Activated CD8-positive, alpha-beta memory T cell treated with anti-CD3 and anti-CD28 coated beads, Interleukin-2, amount 50 U/mL, for 1 hour (primary cell): ENCODE results near the gene TBC1D8B.
"Not testable (repeated sequence)": the region's sequence is repeated elsewhere in the genome, so short reads cannot be mapped to it uniquely, and the experiment has no call there.

Experiments used
- DNase-seq: peaks from one replicate; pipeline ENCODE4 v3.0.0-alpha.2; 2020; ENCODE audit errors: extremely low read depth

Gene TBC1D8B

DNA sequence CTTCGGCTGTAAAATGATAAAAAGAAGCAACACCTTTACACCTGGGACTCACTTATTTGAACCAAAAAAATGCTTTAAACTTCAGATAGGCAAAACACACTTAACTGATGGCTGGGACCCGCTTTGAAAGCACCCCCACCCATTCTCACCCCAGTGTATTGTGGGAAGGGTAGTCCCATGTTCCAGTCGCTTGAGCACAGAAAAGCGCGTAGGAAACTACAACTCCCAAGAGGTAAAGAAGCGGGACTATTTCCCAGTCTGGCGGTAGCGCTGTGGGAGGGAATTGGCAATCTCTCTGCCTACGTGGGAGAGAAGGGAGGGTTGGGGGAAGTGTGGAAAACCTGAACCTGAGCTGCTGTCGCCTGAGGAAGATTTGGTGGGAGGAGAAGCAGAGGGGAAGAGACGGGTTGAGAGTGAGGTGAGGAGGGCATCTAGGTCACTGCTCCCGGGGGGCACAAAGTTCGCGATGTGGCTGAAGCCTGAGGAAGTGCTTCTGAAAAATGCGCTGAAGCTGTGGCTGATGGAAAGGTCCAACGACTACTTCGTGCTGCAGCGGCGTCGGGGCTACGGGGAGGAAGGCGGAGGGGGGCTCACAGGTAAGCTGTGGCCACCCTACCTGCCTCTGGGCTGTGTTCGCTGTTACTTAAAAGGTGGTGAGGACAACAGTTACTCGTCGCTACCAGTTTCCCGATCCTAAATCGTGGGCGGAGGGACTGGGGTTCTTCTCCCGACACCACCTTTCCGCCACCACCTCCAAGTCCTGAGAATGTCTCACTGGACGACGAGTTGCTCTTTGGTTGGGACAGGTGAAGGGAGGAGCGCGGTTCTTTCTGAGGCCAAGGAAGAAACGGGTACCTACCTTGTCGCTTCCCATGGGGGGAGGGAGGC is at the start of gene TBC1D8B:
TBC1D8B (plus strand) TSS at position 286 of the 888 bp plus-strand sequence; CDS start at position 467, 181 bp downstream.
- no peak for DNase-seq

DNA sequence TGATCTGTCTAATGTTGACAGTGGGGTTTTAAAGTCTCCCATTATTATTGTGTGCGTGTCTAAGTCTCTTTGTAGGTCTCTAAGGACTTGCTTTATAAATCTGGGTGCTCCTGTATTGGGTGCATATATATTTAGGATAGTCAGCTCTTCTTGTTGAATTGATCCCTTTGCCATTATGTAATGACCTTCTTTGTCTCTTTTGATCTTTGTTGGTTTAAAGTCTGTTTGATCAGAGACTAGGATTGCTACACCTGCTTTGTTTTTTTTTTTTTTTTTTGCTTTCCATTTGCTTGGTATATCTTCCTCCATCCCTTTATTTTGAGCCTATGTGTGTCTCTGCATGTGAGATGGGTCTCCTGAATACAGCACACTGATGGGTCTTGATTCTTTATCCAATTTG is 33.2 kb upstream of the TBC1D8B start:
- DNase-seq = not testable (repeated sequence)

DNA sequence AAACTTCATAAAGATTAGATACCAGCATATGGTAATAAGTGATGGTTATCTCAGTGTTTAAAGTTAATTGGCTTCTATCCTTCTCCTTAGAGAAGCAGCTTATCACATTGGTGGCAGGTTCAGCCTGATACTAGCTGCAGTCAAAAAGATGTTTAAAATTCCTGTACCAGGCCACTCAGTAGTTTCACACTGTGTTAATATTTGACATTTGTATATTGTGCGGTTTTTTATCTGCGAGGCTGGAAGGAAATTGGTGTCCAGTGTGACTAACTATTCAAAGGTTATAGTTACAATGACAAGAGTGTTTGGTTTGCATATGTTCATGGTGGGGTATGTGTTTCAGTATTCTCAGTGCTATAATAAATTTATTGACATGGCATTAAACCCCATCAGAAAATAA is 27.5 kb upstream of the TBC1D8B start:
- DNase-seq = no peak

DNA sequence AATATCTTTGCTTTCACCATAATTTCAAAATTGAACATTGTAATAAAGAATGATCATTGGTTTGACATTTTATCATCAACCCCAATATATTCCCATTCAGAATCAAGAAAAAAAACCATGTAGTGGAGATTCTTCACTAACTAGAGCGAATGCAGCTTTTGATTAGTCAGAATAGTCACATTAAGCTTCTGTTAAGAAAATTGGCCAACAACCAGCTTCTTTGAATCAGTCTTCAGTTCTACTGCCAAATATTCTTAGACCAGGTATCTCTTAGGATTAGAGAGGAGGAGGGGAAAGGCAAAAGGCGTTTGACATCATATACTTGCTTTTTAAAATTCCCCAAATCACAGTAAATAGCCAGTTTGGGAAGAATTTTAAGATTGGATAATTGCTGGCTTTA is 22.2 kb upstream of the TBC1D8B start:
- no peak for DNase-seq

DNA sequence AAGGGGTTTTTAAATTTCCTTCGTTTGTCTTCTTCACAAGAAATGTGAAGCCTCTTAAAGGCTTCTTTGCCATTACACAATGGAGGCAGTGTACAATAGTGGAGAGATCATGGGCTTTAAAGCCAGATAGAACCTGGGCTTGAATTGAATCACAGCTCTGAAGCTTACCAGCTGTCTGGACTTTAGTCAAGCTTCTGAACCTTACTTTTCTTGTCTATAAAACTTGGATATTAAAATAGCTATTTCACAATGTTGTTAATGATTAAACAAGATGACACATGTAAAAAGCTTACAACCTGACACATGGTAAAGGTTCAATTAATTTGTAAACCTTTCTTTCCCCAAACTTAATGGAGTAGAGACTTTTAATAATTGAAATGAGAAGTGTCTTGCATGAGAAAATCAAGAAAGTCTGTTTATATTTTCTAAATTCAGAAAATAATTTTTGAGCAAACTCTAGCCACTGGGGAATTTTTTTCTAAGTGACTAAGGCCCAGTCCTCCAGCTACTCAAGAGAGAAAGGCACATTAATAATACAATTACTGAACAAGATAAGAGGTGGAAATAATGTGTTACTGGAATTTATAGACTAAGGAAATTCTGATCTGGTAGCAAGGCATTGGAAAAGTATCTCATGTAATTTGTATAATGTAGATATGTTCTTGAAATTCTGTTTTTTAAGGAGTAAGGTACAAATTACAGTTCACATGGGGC is 21.7 kb upstream of the TBC1D8B start:
- DNase-seq = no peak

DNA sequence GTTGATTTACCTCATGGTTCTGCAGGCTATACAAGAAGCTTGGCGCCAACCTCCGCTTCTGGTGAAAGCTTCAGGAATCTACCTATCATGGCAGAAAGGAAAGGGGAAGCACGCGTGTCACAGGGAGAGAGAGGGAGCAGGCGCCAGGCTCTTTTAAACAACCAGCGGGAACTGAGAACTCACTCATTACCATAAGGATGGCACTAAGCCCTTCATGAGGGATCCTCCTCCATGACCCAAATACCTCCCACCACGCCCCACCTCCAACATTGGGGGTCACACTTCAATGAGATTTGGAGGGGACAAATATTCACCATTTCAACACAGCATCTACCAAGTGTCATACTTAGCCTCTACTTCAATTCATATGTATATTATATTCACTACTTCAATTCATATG is 18.8 kb upstream of the TBC1D8B start:
- no peak for DNase-seq

DNA sequence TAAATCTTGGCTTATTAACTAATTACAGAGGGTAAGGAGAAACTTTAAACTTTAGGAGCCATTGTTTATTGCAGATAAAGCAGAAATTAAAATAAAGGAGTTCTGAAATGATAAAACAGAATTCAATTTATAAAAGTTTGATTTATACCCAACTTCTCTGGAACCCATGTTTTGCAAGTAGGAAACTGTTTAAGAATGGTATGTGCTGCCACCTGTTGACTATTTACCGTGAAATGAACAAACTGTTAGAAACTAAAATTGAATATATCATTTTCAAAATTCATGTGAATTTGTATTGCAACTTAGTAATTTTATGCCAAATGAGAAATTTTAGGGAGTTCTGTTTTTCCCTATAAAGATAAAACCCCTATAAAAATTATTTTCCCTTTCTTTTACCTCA is 11.0 kb upstream of the TBC1D8B start:
- no peak for DNase-seq

DNA sequence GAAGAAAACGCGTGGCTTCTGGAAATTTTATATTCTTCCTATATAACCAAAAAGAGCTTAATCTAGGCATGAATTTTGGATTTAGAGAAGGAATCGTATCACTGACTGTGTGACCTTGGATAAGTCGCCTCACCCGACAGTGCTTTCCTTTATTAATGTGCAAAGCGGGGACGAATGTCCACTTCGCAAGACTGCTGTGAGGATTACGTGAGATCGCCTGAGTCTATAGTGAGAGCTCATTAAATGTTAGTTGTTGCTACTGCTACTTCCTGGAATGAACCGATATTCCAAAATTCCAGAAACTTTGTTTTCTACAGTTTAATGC is 448 bp upstream of the TBC1D8B start:
- DNase-seq = no peak

DNA sequence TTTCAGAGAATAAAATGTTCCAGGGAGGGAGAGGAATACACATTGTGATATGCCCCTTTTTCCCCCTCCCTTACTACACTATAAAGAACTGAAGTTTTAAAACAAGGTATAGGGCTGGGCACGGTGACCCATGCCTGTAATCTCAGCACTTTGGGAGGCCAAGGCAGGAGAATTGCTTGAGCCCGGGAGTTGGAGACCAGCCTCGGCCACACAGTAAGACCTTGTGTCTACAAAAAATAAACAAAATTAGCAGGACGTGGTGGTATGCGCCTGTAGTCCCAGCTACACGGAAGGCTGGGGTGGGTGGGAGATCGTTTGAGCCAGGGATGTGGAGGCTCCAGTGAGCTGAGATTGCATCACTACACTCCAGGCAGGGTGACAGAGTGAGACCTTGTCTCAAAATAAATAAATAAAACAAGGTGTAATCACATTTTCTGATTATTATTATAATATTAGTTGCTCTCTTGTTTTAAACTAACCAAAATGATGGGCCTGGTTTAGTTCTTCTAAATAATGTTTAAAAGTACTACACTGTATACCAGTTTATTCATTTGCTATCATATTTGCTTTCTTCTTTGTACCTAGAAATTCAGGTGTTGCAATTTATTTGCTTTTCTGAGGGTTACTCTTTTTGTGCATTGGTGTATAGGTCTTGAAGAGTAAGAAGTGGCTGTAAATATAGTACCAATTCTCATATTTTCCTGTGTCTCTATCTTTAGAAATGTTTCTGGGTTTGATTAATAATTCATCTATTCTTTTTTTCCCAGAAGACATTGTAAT is 8.8 kb downstream of the TBC1D8B start:
- DNase-seq = no peak

DNA sequence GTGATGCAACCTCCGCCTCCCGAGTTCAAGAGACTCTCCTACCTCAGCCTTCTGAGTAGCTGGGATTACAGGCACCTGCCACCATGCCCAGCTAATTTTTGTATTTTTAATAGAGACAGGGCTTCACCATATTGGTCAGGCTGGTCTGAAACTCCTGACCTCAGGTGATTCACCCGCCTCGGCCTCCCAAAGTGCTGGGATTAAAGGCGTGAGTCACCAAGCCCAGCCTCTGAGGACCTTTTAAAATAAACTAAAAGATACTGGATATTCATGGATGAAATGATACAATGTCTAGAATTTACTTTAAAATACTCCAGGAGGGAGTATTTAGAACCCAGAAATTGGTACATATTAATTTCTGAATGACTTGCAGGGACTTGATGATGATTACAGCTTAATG is 10.5 kb downstream of the TBC1D8B start:
- DNase-seq = not testable (repeated sequence)

DNA sequence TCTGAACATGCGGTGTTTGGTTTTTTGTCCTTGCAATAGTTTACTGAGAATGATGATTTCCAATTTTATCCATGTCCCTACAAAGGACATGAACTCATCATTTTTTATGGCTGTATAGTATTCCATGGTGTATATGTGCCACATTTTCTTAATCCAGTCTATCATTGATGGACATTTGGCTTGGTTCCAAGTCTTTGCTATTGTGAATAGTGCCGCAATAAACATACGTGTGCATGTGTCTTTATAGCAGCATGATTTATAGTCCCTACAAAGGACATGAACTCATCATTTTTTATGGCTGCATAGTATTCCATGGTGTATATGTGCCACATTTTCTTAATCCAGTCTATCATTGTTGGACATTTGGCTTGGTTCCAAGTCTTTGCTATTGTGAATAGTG is 11.6 kb downstream of the TBC1D8B start:
- not testable (repeated sequence) for DNase-seq

DNA sequence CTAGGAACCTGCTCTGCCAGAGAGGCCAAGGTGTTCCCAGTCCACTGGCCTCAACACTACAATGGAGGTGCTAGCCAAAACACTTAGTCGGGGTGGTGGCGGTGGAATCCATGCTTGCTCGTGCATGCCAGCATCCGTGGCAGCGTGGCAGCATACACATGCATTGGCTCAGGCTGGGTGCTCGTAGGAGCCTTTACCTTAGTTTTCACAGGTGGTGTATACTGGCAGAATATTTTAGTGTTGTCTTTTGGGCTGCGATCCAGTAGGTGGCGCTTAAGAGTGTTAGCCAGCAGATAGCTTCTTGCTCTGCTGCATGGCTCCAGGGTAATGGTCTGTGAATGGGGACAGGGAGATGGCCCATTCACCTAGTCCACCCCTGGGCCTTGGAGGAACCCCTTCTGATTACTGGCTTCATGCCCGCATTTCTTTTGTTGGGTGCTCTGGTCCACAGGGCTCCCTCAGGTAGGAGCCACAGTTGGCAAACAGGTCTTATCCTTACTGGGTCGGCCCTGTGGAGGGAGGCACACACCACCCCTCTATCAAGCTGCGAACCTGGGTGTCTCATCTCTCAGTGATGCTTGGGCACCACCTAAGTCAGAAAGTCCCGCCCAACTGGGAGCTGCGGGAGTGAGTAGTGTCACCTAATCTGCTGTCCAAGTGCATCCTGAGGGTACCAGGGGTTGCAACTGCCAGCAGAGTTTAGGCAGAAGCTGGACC is 60.7 kb downstream of the TBC1D8B start:
- no peak for DNase-seq

DNA sequence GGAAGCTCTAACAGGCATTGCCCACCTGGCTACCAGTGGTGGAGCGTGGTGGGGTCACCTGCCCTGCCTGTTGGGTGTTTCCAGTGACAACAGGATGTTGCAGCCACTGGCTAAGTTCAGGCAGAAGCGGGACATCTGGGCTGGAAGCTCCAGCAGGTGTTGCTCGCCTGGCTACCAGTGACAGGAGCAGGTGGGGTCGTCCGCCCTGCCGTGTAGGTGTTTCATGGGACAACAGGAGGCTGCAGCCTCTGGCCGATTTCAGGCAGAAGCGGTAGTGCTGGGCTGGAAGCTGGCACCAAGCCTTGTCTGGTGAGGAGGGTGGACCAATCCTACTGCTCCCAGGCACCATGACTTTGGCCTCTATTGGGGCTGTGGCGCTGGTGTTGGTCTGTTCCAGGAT is 61.2 kb downstream of the TBC1D8B start:
- no peak for DNase-seq

DNA sequence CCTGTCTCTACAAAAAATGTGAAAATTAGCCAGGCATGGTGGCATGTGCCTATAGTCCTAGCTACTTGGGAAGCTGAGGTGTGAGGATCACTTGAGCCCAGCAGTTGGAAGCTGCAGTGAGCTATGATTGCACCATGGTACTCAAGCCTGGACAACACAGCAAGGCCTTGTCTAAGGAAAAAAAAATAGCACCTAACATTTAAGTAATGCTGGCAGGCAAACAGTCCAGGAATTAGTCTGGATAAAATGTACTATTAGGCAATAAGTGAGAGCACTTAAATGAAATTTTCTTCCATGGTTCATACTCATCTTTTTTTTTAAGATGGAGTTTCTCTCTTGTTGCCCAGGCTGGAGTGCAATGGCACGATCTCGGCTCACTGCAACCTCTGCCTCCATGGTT is 70.3 kb downstream of the TBC1D8B start:
- DNase-seq = not testable (repeated sequence)

DNA sequence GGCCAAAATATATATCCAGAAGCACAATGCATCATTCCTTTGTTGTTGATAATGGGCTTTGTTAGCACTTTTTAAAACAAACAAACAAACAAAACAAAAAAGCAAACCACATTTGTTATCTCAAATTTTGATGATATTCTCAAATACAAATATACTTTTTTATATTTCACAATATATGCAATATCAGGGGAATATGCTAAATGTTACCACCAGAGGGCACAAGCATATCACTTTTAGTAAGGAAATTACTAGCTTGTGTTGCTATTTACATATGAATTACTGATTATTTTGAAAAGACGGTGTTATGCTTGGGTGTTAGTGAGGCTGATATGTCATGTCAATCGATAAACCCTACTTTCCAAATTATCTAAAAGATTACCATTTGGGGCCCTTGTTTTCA is 71.6 kb downstream of the TBC1D8B start:
- DNase-seq = no peak

DNA sequence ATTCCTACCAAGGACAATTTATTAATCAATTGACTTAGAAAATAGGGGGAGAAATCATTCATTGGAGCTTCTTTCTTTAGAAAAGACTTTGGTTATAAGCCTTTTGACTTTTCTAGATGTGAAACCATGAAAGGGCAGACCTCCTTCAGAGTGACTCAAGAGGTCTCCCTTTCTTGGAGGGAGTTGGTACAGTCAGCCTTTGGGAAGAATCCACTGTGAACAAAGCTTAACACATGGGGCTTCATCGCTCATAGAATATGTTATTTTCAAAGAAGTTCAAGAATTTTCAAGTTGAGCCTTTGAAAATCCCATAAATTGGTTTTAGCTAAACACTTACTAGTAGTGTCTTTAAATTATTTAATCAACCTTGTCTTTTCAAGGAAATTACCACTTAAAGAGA is 72.7 kb downstream of the TBC1D8B start:
- no peak for DNase-seq

DNA sequence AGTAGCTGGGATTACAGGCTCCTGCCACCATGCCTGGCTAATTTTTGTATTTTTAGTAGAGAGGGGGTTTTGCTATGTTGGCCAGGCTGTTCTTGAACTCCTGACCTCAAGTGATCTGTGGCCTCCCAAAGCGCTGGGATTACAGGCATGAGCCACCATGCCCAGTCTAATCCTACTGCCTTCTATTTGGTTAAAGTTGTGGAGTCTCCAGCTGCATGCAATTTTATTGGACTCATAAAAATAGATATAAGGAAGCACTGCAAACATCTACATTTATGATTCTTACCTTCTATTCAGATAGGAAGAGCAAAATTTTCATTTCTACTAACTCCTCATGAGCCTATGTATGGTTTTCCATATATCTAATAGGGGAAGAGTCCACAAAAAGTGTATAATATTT is 87.0 kb downstream of the TBC1D8B start:
- DNase-seq = no peak

DNA sequence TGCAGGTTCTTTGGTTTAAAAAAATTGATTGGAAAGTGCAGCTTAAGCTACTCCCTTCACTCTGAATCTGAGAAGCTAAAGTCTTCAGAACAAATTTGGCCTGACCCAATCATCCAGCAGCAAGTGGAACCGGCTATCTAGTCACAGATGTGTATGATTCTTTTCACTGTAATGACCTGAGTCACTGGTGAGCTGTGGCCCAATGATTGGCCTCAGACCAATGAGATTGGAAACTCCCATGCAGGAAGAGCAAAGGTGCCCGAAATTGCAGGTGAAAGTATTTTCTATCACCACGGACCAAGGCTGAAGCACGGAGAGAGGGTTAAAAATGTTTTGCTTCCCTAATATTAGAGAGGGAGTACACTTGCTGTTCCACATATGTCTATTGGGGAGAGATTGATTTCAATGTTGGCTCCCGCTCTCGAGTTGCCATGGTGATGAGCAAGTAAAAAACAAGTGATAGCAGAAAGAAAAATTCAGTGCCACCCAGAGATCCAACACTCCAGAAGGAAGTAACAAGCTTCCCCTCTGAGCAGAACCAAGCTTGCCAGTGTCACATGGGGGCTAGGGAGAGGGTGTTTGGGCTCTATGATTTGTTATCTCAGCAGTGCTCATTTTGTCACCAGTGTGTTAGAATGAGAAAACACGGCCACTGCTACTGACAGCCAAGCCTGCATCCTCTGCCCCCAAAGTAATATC is 89.4 kb downstream of the TBC1D8B start:
- DNase-seq = no peak

DNA sequence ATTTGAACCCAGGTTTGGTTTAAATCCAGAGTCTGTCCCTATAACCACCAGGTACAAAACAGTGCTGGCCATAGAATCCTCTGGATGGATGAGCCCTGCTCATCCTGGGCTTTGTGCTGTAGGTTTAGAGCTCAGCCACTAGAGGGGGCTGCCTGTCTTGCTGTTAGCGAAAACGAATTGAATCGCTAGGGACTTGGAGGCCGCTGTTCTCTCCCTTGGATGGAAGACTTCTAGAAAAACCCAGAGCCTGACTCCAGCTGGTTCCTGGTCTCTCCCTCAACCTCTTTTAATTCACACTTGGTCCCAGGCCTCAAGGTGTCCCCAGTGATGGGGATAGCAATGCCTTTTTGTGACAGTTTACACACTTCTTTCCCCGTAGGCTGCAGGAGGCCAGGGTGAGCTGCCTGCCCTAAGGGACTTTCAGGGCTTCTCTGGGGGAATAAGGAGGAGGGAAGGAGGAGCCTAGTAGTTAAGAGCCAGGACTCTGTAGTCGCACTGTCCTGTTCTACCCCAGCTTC is 92.0 kb downstream of the TBC1D8B start:
- DNase-seq = peak; percentile 14

DNA sequence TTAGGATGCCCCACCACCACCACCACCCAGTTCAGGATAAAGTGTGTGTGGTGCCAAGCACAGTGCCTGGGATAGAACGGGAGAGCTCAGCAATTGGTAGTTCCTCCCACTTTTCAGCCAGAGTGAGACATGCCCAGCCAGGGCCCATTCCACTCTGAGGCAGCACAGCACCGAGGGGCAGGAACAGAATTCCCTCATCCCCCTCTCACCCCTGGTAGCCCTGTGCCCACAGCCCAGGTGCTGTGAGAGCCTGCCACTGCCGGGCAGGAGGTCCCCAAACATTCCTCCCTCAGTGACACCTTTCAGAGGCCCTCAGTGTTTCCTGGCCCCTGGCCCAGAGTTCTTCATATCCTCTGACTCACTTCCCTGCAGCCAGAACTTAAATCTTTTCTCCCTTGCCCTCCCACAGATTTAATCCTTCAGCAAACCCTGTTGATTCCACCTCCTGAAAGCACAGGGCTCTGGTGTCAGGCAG is 92.5 kb downstream of the TBC1D8B start:
- DNase-seq = no peak

DNA sequence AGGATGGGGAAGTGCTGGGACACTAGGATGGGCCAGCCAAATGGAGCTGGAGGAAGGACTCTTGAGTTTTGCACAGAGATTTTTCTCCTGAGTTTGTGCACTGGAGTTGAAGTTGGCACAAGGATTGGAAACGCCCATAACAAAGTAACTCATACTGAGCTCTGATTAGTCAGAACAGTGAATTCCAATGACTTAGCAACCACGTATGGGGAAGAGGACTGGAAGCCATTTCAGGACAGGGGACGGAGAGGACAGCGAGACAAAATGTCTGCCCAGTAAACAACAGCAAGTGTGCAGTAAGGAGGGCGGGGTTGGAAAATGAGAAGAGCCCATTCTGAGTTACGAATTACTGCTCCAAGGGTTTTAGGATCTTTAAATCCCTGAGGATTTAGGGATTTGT is 94.8 kb downstream of the TBC1D8B start:
- DNase-seq = no peak
